ENCODE measurements around the gene ZNF385D.
"Not testable (repeated sequence)": the region's sequence is repeated elsewhere in the genome, so short reads cannot be mapped to it uniquely, and the experiment has no call there.

DNA sequence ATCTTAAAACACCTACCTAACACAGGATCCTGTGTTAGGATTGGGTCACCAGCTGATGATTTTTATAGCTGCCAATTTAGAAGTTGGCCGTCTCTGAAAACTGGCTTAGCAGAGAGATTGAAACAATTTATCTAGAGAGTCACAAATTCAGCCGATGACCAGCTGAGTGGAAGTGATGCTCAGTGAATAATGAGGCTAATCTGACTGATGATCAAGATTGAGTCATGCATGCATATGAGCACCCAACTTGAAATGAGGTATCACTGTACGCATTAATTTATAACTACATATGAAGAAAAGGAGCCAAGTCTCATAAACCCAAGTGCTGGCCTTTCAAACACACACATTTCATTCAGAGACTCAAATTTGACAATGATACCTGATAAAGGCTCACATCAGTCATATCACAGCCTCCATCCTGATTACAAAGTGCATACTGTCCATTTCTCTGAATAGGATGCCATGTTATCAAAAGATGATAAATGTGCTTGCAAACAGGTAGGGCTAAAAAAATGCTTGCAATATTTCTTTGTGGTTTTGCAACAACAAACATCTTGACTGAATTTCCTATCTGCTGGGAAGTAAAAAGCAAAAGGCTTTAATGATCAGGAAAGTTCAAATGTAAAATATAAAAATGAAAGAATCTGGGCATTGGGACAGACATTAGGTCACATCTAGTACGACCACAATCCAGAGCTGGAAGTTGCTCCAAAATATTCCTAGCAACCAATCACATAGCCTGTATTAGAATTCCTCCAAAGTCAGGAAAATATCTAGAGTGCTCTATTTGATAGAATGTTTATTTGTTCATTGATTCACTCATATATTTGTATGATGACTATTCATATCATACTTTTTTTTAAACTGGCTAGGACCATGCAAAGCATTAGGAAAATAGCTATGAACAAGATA is 264.7 kb downstream of the ZNF385D start:
- not testable (repeated sequence) for TF ChIP-seq SUZ12, ARNT (IDR thresholded peaks at IDR 0.05)
